NB4 (cell line): ENCODE data around the gene INHBB.

Source experiments
- DNase-seq: peaks from one replicate; pipeline ENCODE4 v3.0.0; 2010; ENCODE audit warnings: low read depth
- H3K4me3 ChIP-seq: one replicate; pipeline ENCODE4 v1.5.1; 2011; ENCODE audit warnings: mild to moderate bottlenecking, low read depth, low read length, moderate library complexity
- CTCF ChIP-seq: IDR thresholded peaks from one replicate; pipeline ENCODE4 v1.5.1; 2012; ENCODE audit warnings: low read depth, low read length
- MYC ChIP-seq: IDR thresholded peaks from 2 replicates; pipeline ENCODE4 v1.6.1; 2011; ENCODE audit warnings: low read depth, low read length
- POLR2A ChIP-seq: IDR thresholded peaks from 2 replicates; pipeline ENCODE4 v1.6.1; 2011; ENCODE audit warnings: mild to moderate bottlenecking; ENCODE audit not compliant: insufficient read length; ENCODE audit errors: extremely low read depth
- TF ChIP-seq, protein P1 (sequence below): IDR thresholded peaks from 2 replicates; pipeline ENCODE4 v1.6.1; 2011; ENCODE audit warnings: low read depth, low read length

Gene INHBB

DNA sequence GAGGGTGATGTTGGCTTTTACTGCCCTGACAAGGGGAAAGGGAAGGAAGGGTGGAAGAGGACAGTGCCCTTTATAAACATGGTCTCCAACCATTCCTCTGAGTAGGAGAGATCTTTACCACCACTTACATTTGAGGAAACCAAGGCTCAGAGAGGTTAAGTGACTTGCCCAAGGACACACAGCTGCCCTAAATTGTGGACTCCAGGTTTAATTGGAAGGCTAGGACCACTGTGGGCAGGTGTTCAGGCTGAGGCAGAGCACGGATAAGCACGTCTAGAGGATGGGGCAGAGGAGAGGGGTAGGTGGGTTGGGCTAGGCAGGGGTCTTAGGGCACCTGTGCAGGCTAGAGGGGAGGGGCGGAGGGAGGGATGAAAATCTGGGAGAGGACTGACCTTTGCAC, 32.7 kb downstream of the INHBB start:
- no peak overlapping the region for H3K4me3 ChIP-seq
- no peak for DNase-seq
- TF ChIP-seq CTCF = no peak
- TF ChIP-seq, protein P1, sequence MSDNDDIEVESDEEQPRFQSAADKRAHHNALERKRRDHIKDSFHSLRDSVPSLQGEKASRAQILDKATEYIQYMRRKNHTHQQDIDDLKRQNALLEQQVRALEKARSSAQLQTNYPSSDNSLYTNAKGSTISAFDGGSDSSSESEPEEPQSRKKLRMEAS = no peak

DNA sequence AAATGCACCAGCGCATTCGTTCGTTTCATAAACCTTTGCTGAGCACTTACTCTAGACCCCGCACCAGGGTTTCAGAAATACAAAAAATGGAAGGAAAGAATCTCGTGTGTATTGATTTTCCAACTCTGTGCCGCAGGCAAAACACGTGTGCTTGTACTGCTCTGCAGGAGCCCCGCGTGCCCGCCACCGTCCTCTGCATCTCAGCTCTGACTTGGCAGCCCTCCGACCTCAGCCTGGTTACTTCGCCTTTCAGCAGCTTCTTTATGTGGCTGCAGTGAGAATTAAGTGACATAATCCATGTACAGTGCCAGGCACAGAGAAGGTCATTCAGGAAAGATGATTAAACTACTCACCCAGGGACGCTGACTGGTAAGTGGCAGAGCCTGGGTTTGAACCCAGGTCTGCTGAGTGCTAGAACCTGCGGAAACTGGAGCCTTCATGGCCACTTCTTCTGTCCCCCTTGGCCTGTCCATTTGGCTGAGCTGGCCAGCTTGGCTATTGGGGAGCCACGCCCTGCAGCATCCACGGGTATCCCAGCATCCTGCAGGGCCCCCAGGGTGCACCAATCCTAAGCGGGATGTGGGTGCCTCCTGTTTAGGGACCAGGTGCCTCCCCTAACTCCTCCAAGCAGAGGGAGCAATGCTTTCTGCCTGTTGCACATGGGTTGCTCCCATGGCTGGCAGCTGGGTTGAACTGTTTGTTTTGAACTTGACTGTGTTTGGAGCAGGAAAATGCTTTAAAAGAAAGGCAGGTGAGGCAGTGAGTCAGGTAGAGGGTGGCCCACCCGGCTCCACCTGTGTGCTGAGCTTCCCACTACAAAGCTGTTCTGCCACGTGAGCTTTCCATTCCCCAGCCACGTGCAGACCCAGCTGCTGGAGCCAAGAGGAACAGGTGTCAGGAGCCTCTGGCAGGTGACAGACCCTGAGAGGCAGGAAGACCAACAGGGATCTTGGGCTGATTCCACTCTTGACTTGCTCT, 34.3 kb downstream of the INHBB start:
- no peak overlapping the region for H3K4me3 ChIP-seq
- TF ChIP-seq, protein P1 = no peak
- TF ChIP-seq CTCF (no peak), POLR2A (no peak), MYC (no peak)
- DNase-seq = no peak

GRCh38 chr2:120381192-120381591, 35.3 kb downstream of the INHBB start:
- TF ChIP-seq CTCF = no peak
- TF ChIP-seq, protein P1 = no peak
- TF ChIP-seq POLR2A = no peak
- TF ChIP-seq MYC = no peak
- no peak overlapping the region for H3K4me3 ChIP-seq
- no peak for DNase-seq

DNA sequence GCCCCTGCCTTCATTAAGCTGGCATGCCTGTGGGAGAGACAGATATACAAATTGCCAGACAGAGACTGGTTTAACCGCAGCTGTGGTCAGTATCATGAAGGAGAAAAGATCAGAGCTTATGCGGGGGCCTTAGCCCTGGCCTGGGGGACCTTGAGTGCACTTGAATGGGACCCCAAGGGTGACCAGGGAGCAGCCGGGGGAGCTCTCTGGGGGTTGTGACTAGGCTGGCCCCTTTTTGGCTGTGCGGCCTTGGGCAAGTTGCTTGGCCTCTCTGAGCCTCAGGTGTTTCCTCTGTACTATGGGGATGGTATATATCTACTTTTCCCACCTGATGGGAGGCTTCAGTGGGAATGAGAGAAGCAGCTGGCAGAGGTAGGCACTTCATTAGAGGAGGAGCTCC, 35.7 kb downstream of the INHBB start:
- H3K4me3 ChIP-seq = no peak overlapping the region
- TF ChIP-seq CTCF (no peak), MYC (no peak), POLR2A (no peak)
- TF ChIP-seq, protein P1 = no peak
- no peak for DNase-seq

- TF ChIP-seq CTCF = no peak
- TF ChIP-seq, protein P1 = no peak
- TF ChIP-seq POLR2A = no peak
- TF ChIP-seq MYC = no peak
- no peak for DNase-seq
- H3K4me3 ChIP-seq = no peak overlapping the region
Measured at GRCh38 chr2:120382541-120383144, 36.7 kb downstream of the INHBB start.
